GM18502 (cell line): ENCODE measurements around the gene ERBB3.
"Not testable (repeated sequence)": the region's sequence is repeated elsewhere in the genome, so short reads cannot be mapped to it uniquely, and the experiment has no call there.

Source experiments
- ATAC-seq: cut with Tn5 transposase; IDR thresholded peaks from one replicate; pipeline ENCODE4 v1.9.1; 2021; ENCODE audit warnings: mild to moderate bottlenecking; ENCODE audit not compliant: unreplicated experiment, poor library complexity

The ERBB3 gene

GRCh38 chr12:56079723-56080555, at the start of gene ERBB3:
Gene ERBB3 (plus strand): TSS chr12:56080165. CDS start chr12:56080301, 136 bp downstream.
- peak; percentile 46 for ATAC-seq

GRCh38 chr12:56031987-56032386, 48.0 kb upstream of the ERBB3 start:
- no peak for ATAC-seq

- ATAC-seq = no peak
Observed at GRCh38 chr12:56034586-56035332, 45.2 kb upstream of the ERBB3 start.

GRCh38 chr12:56037161-56037560, 42.8 kb upstream of the ERBB3 start:
- no peak for ATAC-seq

- ATAC-seq = no peak
Observed at GRCh38 chr12:56038022-56038655, 41.8 kb upstream of the ERBB3 start.

- ATAC-seq = no peak
Observed at GRCh38 chr12:56040151-56040550, 39.8 kb upstream of the ERBB3 start.

- no peak for ATAC-seq
Observed at GRCh38 chr12:56040963-56041551, 38.9 kb upstream of the ERBB3 start.

GRCh38 chr12:56041552-56042429, 38.2 kb upstream of the ERBB3 start, which contains the start of gene RPS26:
Gene RPS26 (plus strand): TSS chr12:56041918. CDS start chr12:56042167, 249 bp downstream.
- ATAC-seq = peak; percentile 91

- ATAC-seq = not testable (repeated sequence)
Observed at GRCh38 chr12:56042430-56042813, 37.5 kb upstream of the ERBB3 start.

- ATAC-seq = no peak
Observed at GRCh38 chr12:56042843-56043242, 37.1 kb upstream of the ERBB3 start.

- ATAC-seq = no peak
Observed at GRCh38 chr12:56046027-56046780, 33.8 kb upstream of the ERBB3 start.

GRCh38 chr12:56053407-56053893, 26.5 kb upstream of the ERBB3 start:
- ATAC-seq = no peak

- ATAC-seq = not testable (repeated sequence)
Observed at GRCh38 chr12:56059964-56060363, 20.0 kb upstream of the ERBB3 start.

- no peak for ATAC-seq
Observed at GRCh38 chr12:56061982-56062381, 18.0 kb upstream of the ERBB3 start.

GRCh38 chr12:56062996-56063395, 17.0 kb upstream of the ERBB3 start:
- ATAC-seq = no peak

GRCh38 chr12:56071648-56072047, 8.3 kb upstream of the ERBB3 start:
- ATAC-seq = no peak

GRCh38 chr12:56074396-56074795, 5.6 kb upstream of the ERBB3 start:
- no peak for ATAC-seq

GRCh38 chr12:56077966-56078365, 2.0 kb upstream of the ERBB3 start:
- not testable (repeated sequence) for ATAC-seq

- ATAC-seq = no peak
Observed at GRCh38 chr12:56078427-56078826, 1.5 kb upstream of the ERBB3 start.
